Mesothelial cell of epicardium (in vitro differentiated cells): Measurements from ENCODE around the gene PSMB4. TPM values are rescaled to one million over a fixed set of nuclear protein-coding genes. Genes with fewer than 3 reads are reported as not detected.
A peak's percentile ranks its signal among the peaks of the same experiment; 100 is the strongest.

Experiments used
- DNase-seq, 2 experiments: peaks; one replicate each; pipeline ENCODE4 v3.0.0; 2021; ENCODE audit warnings: low spot score in 2 of 2; ENCODE audit not compliant: unreplicated experiment in 2 of 2
- H3K27ac Mint-ChIP-seq: 2 replicates; pipeline ENCODE4 v1.8.0; 2021; ENCODE audit warnings: mixed read lengths
- H3K27me3 Mint-ChIP-seq: 2 replicates; pipeline ENCODE4 v1.8.0; 2021; ENCODE audit warnings: low read depth, mixed read lengths
- H3K36me3 Mint-ChIP-seq: 2 replicates; pipeline ENCODE4 v1.8.0; 2021; ENCODE audit warnings: mixed read lengths
- H3K4me1 Mint-ChIP-seq: 2 replicates; pipeline ENCODE4 v1.8.0; 2021; ENCODE audit warnings: mixed read lengths
- H3K4me3 Mint-ChIP-seq: 2 replicates; pipeline ENCODE4 v1.8.0; 2021; ENCODE audit warnings: mild to moderate bottlenecking, moderate library complexity, mixed read lengths
- H3K9me3 Mint-ChIP-seq: 2 replicates; pipeline ENCODE4 v1.8.0; 2021; ENCODE audit warnings: mixed read lengths
- CTCF ChIP-seq: fragments of 200-600 bp; sonication (generic); IDR thresholded peaks from one replicate; pipeline ENCODE4 v1.5.0; 2021; ENCODE audit warnings: antibody characterized with exemption; ENCODE audit not compliant: unreplicated experiment
- total RNA-seq: library from RNA; stranded (reverse); gene quantifications from 3 replicates; pipeline ENCODE4 v1.2.1, GENCODE V29; 2021

Gene PSMB4
- total RNA-seq, 1 donor from 2014 or later = 202 TPM

GRCh38 chr1:151369621-151370048 is 29.7 kb upstream of the PSMB4 start:
- DNase-seq = no peak
- H3K4me3 Mint-ChIP-seq = no peak overlapping the region

GRCh38 chr1:151370211-151370911 is 29.0 kb upstream of the PSMB4 start:
- Mint-ChIP-seq H3K27me3 (no peaks in the 10 kb centered on the region), H3K9me3 (no peaks in the 10 kb centered on the region), H3K4me3 (peak overlapping the region; percentile 33), H3K27ac (peak overlapping the region; percentile 16), H3K36me3 (peaks cover 13% of the 10 kb centered on the region), H3K4me1 (peaks cover 33% of the 10 kb centered on the region)
- DNase-seq = no peak
- TF ChIP-seq CTCF = no peak

More at GRCh38 chr1:151369621-151370048, 29.7 kb upstream of the PSMB4 start:
- TF ChIP-seq CTCF = no peak
- Mint-ChIP-seq H3K27me3 (no peaks in the 10 kb centered on the region), H3K4me1 (peaks cover 33% of the 10 kb centered on the region), H3K27ac (no peak overlapping the region), H3K9me3 (no peaks in the 10 kb centered on the region), H3K36me3 (peaks cover 15% of the 10 kb centered on the region)

GRCh38 chr1:151371370-151372057 is 27.9 kb upstream of the PSMB4 start:
- peaks cover 5% of the 10 kb centered on the region for H3K36me3 Mint-ChIP-seq
- TF ChIP-seq CTCF = no peak
- peak overlapping the region; percentile 82 for H3K27ac Mint-ChIP-seq
- H3K4me3 Mint-ChIP-seq = peak overlapping the region; percentile 74
- H3K9me3 Mint-ChIP-seq = no peaks in the 10 kb centered on the region
- DNase-seq = no peak
- H3K4me1 Mint-ChIP-seq = peaks cover 33% of the 10 kb centered on the region
- H3K27me3 Mint-ChIP-seq = no peaks in the 10 kb centered on the region

GRCh38 chr1:151372058-151372934 is 27.1 kb upstream of the PSMB4 start, which contains the start of gene SELENBP1:
Gene SELENBP1 (minus strand): TSS chr1:151372705. CDS start chr1:151372641, 64 bp downstream.
- peaks cover 4% of the 10 kb centered on the region for H3K36me3 Mint-ChIP-seq
- H3K4me3 Mint-ChIP-seq = peak within 1 kb of the TSS; percentile 74
- H3K9me3 Mint-ChIP-seq = no peaks in the 10 kb centered on the region
- DNase-seq = peak in 1 of 2 experiments; percentile 64
- H3K27me3 Mint-ChIP-seq = no peaks in the 10 kb centered on the region
- peaks cover 33% of the 10 kb centered on the region for H3K4me1 Mint-ChIP-seq
- TF ChIP-seq CTCF = no peak
- peak within 1 kb of the TSS; percentile 82 for H3K27ac Mint-ChIP-seq

GRCh38 chr1:151373196-151373595 is 26.2 kb upstream of the PSMB4 start:
- no peak for DNase-seq
- peak overlapping the region; percentile 4 for H3K4me3 Mint-ChIP-seq
- peaks cover 1% of the 10 kb centered on the region for H3K36me3 Mint-ChIP-seq
- no peak for TF ChIP-seq CTCF
- H3K27ac Mint-ChIP-seq = no peak overlapping the region
- no peaks in the 10 kb centered on the region for H3K9me3 Mint-ChIP-seq
- peaks cover 29% of the 10 kb centered on the region for H3K4me1 Mint-ChIP-seq
- no peaks in the 10 kb centered on the region for H3K27me3 Mint-ChIP-seq
